Effector CD8-positive, alpha-beta T cell (primary cell): ENCODE results near the gene PCDH9.

Experiments used
- DNase-seq: peaks from one replicate; lab custom pipeline; 2025; lab: John Stamatoyannopoulos, UW

PCDH9 gene

GRCh38 chr13:67225252-67226159 lies 4.6 kb downstream of the PCDH9 start:
- DNase-seq: no peak

GRCh38 chr13:67224148-67224846 lies 5.8 kb downstream of the PCDH9 start:
- peak; percentile 39 for DNase-seq

GRCh38 chr13:67223742-67224141 lies 6.4 kb downstream of the PCDH9 start:
- DNase-seq: no peak

GRCh38 chr13:67223024-67223423 lies 7.1 kb downstream of the PCDH9 start:
- DNase-seq: no peak

- DNase-seq: no peak
These were observed 8.4 kb downstream of the PCDH9 start for GRCh38 chr13:67221630-67222226.

- no peak for DNase-seq
These were observed 11.0 kb downstream of the PCDH9 start for GRCh38 chr13:67219113-67219512.

GRCh38 chr13:67217880-67218279 lies 12.3 kb downstream of the PCDH9 start:
- DNase-seq: no peak

GRCh38 chr13:67216864-67217263 lies 13.3 kb downstream of the PCDH9 start:
- no peak for DNase-seq

GRCh38 chr13:67210208-67210607 lies 19.9 kb downstream of the PCDH9 start:
- DNase-seq: no peak

- DNase-seq: no peak
These were observed 21.6 kb downstream of the PCDH9 start for GRCh38 chr13:67208552-67208951.

GRCh38 chr13:67204764-67205163 lies 25.4 kb downstream of the PCDH9 start:
- DNase-seq: no peak

GRCh38 chr13:67200605-67201004 lies 29.5 kb downstream of the PCDH9 start:
- no peak for DNase-seq

- DNase-seq: no peak
These were observed 30.0 kb downstream of the PCDH9 start for GRCh38 chr13:67200183-67200582.

GRCh38 chr13:67197704-67198103 lies 32.4 kb downstream of the PCDH9 start:
- DNase-seq: no peak

GRCh38 chr13:67193979-67194378 lies 36.2 kb downstream of the PCDH9 start:
- no peak for DNase-seq

GRCh38 chr13:67192751-67193150 lies 37.4 kb downstream of the PCDH9 start:
- DNase-seq: no peak

GRCh38 chr13:67186995-67187569 lies 43.1 kb downstream of the PCDH9 start:
- DNase-seq: no peak

- DNase-seq: no peak
These were observed 45.9 kb downstream of the PCDH9 start for GRCh38 chr13:67184247-67184646.

GRCh38 chr13:67183151-67183550 lies 47.0 kb downstream of the PCDH9 start:
- DNase-seq: no peak

- DNase-seq: no peak
These were observed 54.2 kb downstream of the PCDH9 start for GRCh38 chr13:67175836-67176459.

GRCh38 chr13:67168384-67168783 lies 61.8 kb downstream of the PCDH9 start:
- DNase-seq: no peak

- no peak for DNase-seq
These were observed 62.7 kb downstream of the PCDH9 start for GRCh38 chr13:67167420-67167819.
